PC-9 (cell line): Measurements from ENCODE around the gene STOML1.

Experiments used
- EZH2 ChIP-seq: fragments of 200-600 bp; sonication (generic); IDR thresholded peaks from 2 replicates; pipeline ENCODE4 v1.8.0; 2017; ENCODE audit warnings: antibody characterized with exemption, low read depth
- TF ChIP-seq, protein P1 (sequence below): fragments of 200-600 bp; sonication (generic); conservative IDR thresholded peaks from 2 replicates; pipeline ENCODE4 v1.6.1; 2017; ENCODE audit warnings: mixed run types, antibody characterized with exemption, mild to moderate bottlenecking, moderate library complexity

- TF ChIP-seq, protein P1, sequence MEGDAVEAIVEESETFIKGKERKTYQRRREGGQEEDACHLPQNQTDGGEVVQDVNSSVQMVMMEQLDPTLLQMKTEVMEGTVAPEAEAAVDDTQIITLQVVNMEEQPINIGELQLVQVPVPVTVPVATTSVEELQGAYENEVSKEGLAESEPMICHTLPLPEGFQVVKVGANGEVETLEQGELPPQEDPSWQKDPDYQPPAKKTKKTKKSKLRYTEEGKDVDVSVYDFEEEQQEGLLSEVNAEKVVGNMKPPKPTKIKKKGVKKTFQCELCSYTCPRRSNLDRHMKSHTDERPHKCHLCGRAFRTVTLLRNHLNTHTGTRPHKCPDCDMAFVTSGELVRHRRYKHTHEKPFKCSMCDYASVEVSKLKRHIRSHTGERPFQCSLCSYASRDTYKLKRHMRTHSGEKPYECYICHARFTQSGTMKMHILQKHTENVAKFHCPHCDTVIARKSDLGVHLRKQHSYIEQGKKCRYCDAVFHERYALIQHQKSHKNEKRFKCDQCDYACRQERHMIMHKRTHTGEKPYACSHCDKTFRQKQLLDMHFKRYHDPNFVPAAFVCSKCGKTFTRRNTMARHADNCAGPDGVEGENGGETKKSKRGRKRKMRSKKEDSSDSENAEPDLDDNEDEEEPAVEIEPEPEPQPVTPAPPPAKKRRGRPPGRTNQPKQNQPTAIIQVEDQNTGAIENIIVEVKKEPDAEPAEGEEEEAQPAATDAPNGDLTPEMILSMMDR, result no peak
- no peak for TF ChIP-seq EZH2
These were observed 59.5 kb downstream of the STOML1 start for GRCh38 chr15:73932381-73933191.
